ENCODE measurements around the gene CLCN3. TPM values are rescaled to one million over a fixed set of nuclear protein-coding genes. Genes with fewer than 3 reads are reported as not detected.

The CLCN3 gene
- total RNA-seq, 1 experiment from 2014 or later: 29.1 TPM

GRCh38 chr4:169707958-169708643 is 87.7 kb downstream of the CLCN3 start:
- TF ChIP-seq MXD4 (CRISPR knock-in tag; IDR thresholded peaks at IDR 0.05; ENCODE audit: borderline replicate concordance): no peak
- TF ChIP-seq GABPB1 (CRISPR knock-in tag; IDR thresholded peaks at IDR 0.05): no peak
- TF ChIP-seq KAT7 (CRISPR knock-in tag; IDR thresholded peaks at IDR 0.05; ENCODE audit: borderline replicate concordance): no peak
- no peak for TF ChIP-seq ZNF317 (CRISPR knock-in tag; IDR thresholded peaks at IDR 0.05; ENCODE audit: borderline replicate concordance, low read depth)
- no peak for TF ChIP-seq ZNF396 (CRISPR knock-in tag; IDR thresholded peaks at IDR 0.05; ENCODE audit: borderline replicate concordance)
- TF ChIP-seq USF2 (CRISPR knock-in tag; IDR thresholded peaks at IDR 0.05): no peak
- TF ChIP-seq TEAD1 (CRISPR knock-in tag; IDR thresholded peaks at IDR 0.05): no peak
- TF ChIP-seq ZNF416 (CRISPR knock-in tag; IDR thresholded peaks at IDR 0.05): no peak
- no peaks in the 10 kb centered on the region for H3K27me3 Mint-ChIP-seq (ENCODE audit: low read depth)
- POLR2A ChIA-PET: no interaction called here
- no peak overlapping the region for H3K27ac Mint-ChIP-seq
- H3K4me3 Mint-ChIP-seq: no peak overlapping the region
- H3K36me3 Mint-ChIP-seq: peaks cover 7% of the 10 kb centered on the region; the same call in 1 of the 2 replicates
- no peaks in the 10 kb centered on the region for H3K4me1 Mint-ChIP-seq
- ATAC-seq (no peak), DNase-seq (ENCODE audit: low spot score) (no peak)
- no peaks in the 10 kb centered on the region for H3K9me3 Mint-ChIP-seq
- CTCF ChIA-PET: no interaction called here

GRCh38 chr4:169715826-169716225 is 95.4 kb downstream of the CLCN3 start:
- DNase-seq (ENCODE audit: low spot score) (no peak), ATAC-seq (no peak)
- Mint-ChIP-seq H3K27ac (no peak overlapping the region), H3K36me3 (peaks cover 4% of the 10 kb centered on the region; the same call in 1 of the 2 replicates), H3K4me1 (no peaks in the 10 kb centered on the region), H3K9me3 (no peaks in the 10 kb centered on the region), H3K4me3 (no peak overlapping the region), H3K27me3 (ENCODE audit: low read depth) (no peaks in the 10 kb centered on the region)
- POLR2A ChIA-PET: no interaction called here
- CTCF ChIA-PET: no interaction called here
- TF ChIP-seq E2F5 (CRISPR knock-in tag; IDR thresholded peaks at IDR 0.05): no peak
- no peak for TF ChIP-seq USF1 (CRISPR knock-in tag; IDR thresholded peaks at IDR 0.05)
- no peak for TF ChIP-seq CDX4 (CRISPR knock-in tag; IDR thresholded peaks at IDR 0.05; ENCODE audit: borderline replicate concordance)
- no peak for TF ChIP-seq ETV6 (CRISPR knock-in tag; IDR thresholded peaks at IDR 0.05)
- TF ChIP-seq TP53 (CRISPR knock-in tag; IDR thresholded peaks at IDR 0.05): no peak
- TF ChIP-seq FOXP1 (CRISPR knock-in tag; IDR thresholded peaks at IDR 0.05; ENCODE audit: borderline replicate concordance): no peak
- no peak for TF ChIP-seq HMGA2 (CRISPR knock-in tag; IDR thresholded peaks at IDR 0.05)
- TF ChIP-seq TCF7 (CRISPR knock-in tag; IDR thresholded peaks at IDR 0.05; ENCODE audit: low read depth): no peak
- TF ChIP-seq ARID4B (CRISPR knock-in tag; IDR thresholded peaks at IDR 0.05; ENCODE audit: borderline replicate concordance): no peak
- no peak for TF ChIP-seq AFF4 (CRISPR knock-in tag; IDR thresholded peaks at IDR 0.05; ENCODE audit: borderline replicate concordance)
- no peak for TF ChIP-seq CTCF (IDR thresholded peaks at IDR 0.05)
